ENCODE results near the gene RHOH. TPM values are rescaled to one million over a fixed set of nuclear protein-coding genes. Genes with fewer than 3 reads are reported as not detected.

The RHOH gene
- total RNA-seq, 2 donors from 2014 or later = 0.47 to 1.2 TPM

DNA sequence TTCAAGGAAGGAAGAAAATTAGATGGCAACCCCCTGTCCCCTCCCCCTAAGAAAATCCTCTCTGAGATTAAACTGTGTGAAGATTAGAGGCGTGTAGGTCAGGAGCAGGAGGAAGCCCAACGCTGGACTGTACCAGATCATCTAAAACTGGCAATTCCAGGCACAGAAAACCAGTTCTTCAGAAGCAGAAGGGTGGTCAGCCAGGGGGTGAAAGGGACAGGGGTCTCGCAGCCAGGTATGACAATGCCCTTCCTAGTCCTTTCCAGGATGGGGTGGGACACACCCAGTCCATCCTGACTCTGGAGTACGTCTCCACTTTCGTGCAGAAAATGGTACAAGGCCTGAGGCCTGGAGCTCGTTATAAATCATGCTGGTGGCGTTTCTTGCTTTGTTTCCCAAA, 3.3 kb upstream of the RHOH start:
- no peak for DNase-seq (ENCODE audit: low spot score)
- Histone ChIP-seq H3K27ac (no peak overlapping the region), H3K4me3 (no peak overlapping the region), H3K36me3 (no peaks in the 10 kb centered on the region), H3K27me3 (no peaks in the 10 kb centered on the region), H3K9me3 (no peaks in the 10 kb centered on the region), H3K4me1 (no peaks in the 10 kb centered on the region)
- TF ChIP-seq, protein P1, sequence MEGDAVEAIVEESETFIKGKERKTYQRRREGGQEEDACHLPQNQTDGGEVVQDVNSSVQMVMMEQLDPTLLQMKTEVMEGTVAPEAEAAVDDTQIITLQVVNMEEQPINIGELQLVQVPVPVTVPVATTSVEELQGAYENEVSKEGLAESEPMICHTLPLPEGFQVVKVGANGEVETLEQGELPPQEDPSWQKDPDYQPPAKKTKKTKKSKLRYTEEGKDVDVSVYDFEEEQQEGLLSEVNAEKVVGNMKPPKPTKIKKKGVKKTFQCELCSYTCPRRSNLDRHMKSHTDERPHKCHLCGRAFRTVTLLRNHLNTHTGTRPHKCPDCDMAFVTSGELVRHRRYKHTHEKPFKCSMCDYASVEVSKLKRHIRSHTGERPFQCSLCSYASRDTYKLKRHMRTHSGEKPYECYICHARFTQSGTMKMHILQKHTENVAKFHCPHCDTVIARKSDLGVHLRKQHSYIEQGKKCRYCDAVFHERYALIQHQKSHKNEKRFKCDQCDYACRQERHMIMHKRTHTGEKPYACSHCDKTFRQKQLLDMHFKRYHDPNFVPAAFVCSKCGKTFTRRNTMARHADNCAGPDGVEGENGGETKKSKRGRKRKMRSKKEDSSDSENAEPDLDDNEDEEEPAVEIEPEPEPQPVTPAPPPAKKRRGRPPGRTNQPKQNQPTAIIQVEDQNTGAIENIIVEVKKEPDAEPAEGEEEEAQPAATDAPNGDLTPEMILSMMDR (IDR thresholded peaks at IDR 0.05) = no peak

DNA sequence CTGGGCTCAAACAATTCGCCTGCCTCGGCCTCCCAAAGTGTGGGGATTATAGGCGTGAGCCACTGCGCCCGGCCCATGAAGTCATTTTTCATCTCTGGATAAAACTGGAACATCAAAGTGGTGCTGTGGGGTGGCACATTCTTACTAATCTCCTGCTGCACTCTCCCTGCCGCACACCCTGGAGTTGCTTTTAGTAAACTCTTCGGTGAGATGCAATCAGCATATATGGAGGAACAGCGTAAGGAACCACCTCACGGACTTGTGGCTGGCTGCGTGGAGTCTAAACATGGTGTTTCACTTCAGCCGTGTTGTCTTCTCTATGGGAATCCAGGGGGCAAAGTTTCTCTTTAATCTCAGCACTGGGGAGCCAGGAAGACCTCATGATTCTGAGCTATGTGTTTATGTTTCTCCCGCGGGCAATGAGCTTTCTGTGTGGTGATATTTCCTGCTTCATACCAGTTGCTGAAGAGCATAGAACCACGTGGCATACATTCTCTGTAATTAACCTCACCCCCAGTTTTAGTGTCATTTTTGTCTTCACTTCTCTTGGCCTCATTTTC, 2.1 kb upstream of the RHOH start:
- TF ChIP-seq, protein P1 (IDR thresholded peaks at IDR 0.05) = no peak
- no peaks in the 10 kb centered on the region for H3K27me3 ChIP-seq
- H3K9me3 ChIP-seq = no peaks in the 10 kb centered on the region
- no peaks in the 10 kb centered on the region for H3K4me1 ChIP-seq
- no peaks in the 10 kb centered on the region for H3K36me3 ChIP-seq
- no peak overlapping the region for H3K27ac ChIP-seq
- DNase-seq (ENCODE audit: low spot score) = no peak
- no peak overlapping the region for H3K4me3 ChIP-seq

- TF ChIP-seq, protein P1 (IDR thresholded peaks at IDR 0.05) = no peak
- Histone ChIP-seq H3K9me3 (no peaks in the 10 kb centered on the region), H3K4me3 (no peak overlapping the region), H3K36me3 (no peaks in the 10 kb centered on the region), H3K4me1 (no peaks in the 10 kb centered on the region), H3K27ac (no peak overlapping the region), H3K27me3 (no peaks in the 10 kb centered on the region)
- DNase-seq (ENCODE audit: low spot score) = no peak
These were observed 1.4 kb upstream of the RHOH start for GRCh38 chr4:40195182-40196177.

- no peaks in the 10 kb centered on the region for H3K9me3 ChIP-seq
- no peaks in the 10 kb centered on the region for H3K36me3 ChIP-seq
- DNase-seq (ENCODE audit: low spot score) = no peak
- no peak overlapping the region for H3K27ac ChIP-seq
- TF ChIP-seq, protein P1 (IDR thresholded peaks at IDR 0.05) = no peak
- H3K27me3 ChIP-seq = no peaks in the 10 kb centered on the region
- H3K4me3 ChIP-seq = no peak overlapping the region
- no peaks in the 10 kb centered on the region for H3K4me1 ChIP-seq
These were observed 559 bp upstream of the RHOH start for GRCh38 chr4:40196272-40196671.

DNA sequence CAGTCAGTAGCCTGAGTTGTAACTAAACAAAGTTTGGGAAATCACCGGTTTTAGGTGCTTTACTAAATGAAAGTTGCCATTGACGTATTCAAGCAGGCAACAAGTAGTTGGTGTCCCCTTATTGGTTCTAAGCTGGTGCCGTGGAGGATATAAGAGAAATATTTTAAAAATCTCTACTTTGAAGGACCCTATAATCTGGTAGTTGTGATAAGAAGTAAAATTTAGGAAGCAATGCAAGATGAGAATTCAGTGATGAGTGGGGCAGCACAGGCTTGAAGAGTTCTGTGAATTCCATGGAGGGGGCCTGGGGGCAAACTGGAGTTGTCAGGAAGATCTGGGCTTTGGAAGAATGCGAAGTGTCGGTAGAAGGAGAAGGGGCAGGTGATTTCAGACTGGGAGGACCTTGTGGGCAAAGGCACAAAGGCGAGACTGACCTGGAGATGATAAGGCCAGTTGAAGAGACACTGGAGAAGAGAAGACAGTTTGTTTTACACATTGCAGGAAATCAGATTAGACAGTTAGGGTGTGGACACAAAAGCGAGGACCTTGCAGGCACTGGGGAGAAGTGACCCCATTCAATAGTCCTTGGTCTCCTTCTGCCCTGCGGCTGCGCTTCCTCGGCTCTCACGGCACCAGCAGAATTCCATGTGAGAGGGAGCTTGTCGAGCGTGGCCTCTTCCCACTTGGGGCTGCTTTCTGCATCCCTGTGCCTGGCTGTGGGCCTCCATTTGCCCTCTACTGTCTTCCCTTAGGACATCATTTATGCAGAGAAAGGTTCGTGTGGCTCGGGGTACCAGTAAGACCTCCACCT, 1.3 kb downstream of the RHOH start:
- no peak for DNase-seq (ENCODE audit: low spot score)
- H3K36me3 ChIP-seq = no peaks in the 10 kb centered on the region
- no peak overlapping the region for H3K4me3 ChIP-seq
- H3K9me3 ChIP-seq = no peaks in the 10 kb centered on the region
- no peaks in the 10 kb centered on the region for H3K4me1 ChIP-seq
- H3K27me3 ChIP-seq = no peaks in the 10 kb centered on the region
- no peak overlapping the region for H3K27ac ChIP-seq
- TF ChIP-seq, protein P1 (IDR thresholded peaks at IDR 0.05) = no peak
